NCI-H1092 (cell line): ENCODE data around the gene IFNG.
"Not testable (repeated sequence)": the region's sequence is repeated elsewhere in the genome, so short reads cannot be mapped to it uniquely, and the experiment has no call there.

Experiments used
- DNase-seq: peaks from one replicate; lab custom pipeline; 2025; lab: John Stamatoyannopoulos, UW

The IFNG gene

GRCh38 chr12:68159681-68160304, at the start of gene IFNG:
Gene IFNG (minus strand): TSS chr12:68159740. CDS start chr12:68159615, 125 bp downstream.
- no peak for DNase-seq

GRCh38 chr12:68209048-68209728, 49.6 kb upstream of the IFNG start:
- not testable (repeated sequence) for DNase-seq

- no peak for DNase-seq
Measured at GRCh38 chr12:68207276-68207675, 47.7 kb upstream of the IFNG start.

- DNase-seq = no peak
Measured at GRCh38 chr12:68206446-68206845, 46.9 kb upstream of the IFNG start.

- no peak for DNase-seq
Measured at GRCh38 chr12:68203460-68203875, 43.9 kb upstream of the IFNG start.

- DNase-seq = no peak
Measured at GRCh38 chr12:68200854-68201253, 41.3 kb upstream of the IFNG start.

DNA sequence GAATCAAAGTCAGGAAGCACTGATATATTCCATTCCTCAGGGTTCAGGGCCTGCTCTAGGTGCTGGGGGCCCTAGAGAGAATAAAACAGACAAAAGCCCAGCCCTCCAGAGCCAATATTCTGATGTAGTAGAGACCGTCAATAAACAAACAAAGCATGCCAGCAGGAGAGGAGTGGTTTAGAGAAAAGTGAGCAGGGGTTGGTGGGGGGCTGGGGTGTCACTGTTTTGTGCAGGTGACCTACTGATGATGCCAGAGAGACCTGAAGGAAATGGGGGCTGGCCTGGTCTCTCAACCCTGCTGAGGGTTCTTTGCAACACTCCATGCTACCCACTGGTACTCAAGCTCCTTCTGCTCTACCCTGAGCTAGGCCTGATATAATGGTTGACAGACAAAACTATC, 39.6 kb upstream of the IFNG start:
- no peak for DNase-seq

- DNase-seq = no peak
Measured at GRCh38 chr12:68198507-68199086, 39.1 kb upstream of the IFNG start.

GRCh38 chr12:68190301-68190700, 30.8 kb upstream of the IFNG start:
- DNase-seq = no peak

DNA sequence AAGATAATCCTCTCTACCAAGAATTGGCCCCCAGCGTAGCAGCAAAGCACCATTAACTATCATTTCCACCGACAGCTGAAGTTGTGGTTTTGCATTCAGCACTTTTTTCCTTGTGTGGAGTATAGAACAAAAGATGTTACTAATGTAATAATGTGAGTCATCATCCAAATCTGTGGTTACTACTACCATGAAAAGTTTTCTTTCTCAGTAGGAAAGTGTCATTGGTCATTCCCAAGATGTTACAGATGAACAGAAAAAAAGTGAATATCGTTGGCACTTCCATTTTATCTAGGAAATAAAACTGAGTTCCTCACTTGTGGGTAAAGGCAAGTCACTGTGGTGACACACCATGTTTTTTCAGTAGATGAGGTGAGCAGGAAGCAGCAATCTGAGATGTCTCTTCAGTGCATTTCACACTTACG, 30.3 kb upstream of the IFNG start:
- DNase-seq = no peak

DNA sequence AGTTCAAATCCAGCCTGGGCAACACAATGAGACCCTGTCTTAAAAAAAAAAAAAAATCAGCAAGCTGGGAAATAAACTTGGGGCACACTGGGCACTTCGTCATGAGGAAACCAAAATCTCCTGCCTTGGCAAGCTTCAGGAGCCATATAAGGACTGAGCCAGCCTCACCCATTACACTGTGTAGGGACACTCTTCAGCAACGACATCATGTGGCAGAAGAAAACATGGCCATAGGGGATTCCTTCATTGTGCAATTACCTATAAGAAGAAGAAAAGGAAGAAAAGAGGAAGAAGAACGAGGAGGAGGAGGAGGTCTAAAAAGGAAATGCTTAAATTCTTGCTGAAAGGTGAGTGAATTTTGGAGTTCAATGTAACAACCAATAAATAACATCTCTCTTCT, 26.1 kb upstream of the IFNG start:
- DNase-seq = no peak

- no peak for DNase-seq
Measured at GRCh38 chr12:68180792-68181744, 21.5 kb upstream of the IFNG start.

GRCh38 chr12:68178774-68179439, 19.4 kb upstream of the IFNG start:
- DNase-seq = no peak

DNA sequence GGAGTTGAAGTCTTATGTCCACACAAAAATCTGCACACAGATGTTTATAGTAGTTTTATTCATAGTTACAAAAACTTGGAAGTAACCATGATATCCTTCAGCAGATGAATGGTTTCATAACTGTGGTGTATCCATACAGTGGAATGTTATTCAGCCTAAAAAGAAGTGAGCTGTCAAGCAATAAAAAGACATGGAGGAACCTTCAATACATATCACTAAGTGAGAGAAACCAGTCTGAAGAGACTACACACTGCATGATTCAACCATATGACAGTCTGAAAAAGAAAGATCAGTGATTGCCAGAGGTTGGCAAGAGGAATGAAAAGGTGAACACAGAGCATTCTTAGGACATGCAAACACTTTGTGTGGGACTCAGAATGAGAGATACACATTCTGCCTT, 18.6 kb upstream of the IFNG start:
- DNase-seq = no peak

- DNase-seq = no peak
Measured at GRCh38 chr12:68177562-68177961, 18.0 kb upstream of the IFNG start.

GRCh38 chr12:68176257-68176656, 16.7 kb upstream of the IFNG start:
- no peak for DNase-seq

DNA sequence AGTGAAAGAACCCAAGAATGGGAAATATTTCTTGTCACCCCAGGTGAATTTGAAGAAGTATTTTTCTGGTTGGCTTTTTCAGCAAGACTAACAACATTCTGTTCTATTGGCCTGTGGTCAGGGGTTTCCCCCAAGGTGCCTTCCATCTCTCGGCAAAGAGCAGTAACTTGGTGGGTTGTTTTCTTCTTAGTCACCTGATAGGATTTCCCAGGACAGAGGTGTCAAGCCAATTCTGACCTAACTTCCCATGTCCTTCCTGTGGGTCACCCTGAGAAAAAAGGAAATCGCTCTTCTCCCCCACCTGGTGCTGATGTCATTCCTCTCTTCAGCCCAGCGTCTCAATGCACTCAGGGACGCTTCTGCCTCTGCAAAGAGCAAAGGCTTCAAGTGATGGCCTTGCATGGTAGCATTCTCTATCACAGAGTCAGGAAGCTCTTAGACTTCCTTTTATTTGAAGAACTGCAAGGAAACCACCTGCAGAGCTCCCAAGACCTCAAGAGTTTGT, 16.1 kb upstream of the IFNG start:
- no peak for DNase-seq

DNA sequence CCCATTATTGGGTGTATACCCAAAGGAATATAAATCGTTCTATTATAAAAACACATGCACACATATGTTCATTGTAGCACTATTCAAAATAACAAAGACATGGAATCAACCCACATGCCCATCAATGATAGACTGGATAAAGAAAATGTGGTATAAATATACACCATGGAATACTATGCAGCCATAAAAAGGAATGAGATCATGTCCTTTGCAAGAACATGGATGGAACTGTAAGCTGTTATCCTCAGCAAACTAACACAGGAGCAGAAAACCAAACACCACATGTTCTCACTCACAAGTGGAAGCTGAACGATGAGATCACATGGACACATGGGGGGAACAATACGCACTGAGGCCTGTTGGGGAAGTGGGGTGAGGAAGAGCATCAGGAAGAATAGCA, 15.2 kb upstream of the IFNG start:
- DNase-seq = not testable (repeated sequence)

- DNase-seq = no peak
Measured at GRCh38 chr12:68173792-68174191, 14.3 kb upstream of the IFNG start.

DNA sequence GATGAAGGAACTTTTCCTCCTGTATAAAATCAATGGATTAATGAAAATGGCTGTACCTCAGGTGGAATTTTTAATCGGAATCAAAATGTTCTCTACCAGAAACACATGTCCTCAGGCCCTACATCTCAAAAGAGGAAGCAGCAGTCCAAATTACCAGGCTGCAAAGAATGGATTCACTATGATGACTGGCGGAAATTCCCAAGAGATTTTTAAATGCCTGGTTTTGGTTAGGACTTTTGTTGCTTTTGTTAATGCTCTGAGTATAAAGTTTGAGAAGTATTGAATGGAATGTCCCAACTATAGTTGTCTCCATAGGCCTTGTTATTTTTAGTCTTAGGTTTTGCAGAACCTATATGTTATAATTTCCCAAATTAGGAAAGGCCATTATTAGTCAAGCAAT, 11.2 kb upstream of the IFNG start:
- DNase-seq = no peak

DNA sequence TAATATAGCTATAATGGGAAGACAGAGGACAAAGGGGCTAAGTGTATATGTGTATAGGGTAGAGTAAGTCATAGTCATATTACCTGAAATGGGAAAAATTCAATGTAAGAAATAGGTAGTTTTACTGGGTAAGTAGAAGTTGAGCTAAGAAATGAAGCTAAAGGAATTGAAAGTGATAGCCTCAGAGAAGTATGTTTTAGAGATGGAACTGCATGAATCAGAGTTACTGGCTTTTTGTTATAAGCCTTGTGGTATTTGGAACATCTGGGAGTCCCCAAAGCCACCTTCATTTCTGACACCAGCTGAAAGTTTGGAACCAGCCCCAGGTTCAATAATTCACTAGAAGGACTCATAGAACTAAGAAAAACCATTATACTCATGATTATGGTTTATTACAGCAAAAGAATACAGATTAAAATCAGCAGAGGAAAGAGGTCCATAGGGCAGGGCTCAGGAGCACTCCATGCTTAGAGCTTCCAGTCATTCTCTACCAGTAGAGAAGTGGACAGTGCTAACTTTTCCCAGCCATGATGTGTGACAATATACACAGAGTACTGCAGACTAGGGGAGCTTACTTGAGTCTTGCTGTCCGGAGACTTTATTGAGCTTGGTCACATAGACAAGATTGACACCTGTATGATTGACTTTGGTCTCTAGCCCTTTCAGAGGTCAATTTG, 9.8 kb upstream of the IFNG start:
- DNase-seq = no peak
